Kidney (tissue), 14 donors: ENCODE data around the gene FRMD3. TPM values are rescaled to one million over a fixed set of nuclear protein-coding genes. Genes with fewer than 3 reads are reported as not detected.

Experiments
- DNase-seq, 5 donors: peaks; one replicate each; pipeline ENCODE4 v3.0.0-alpha.2; 2013 to 2020
- FAIRE-seq: peaks from 2 replicates; lab custom pipeline; 2012; peaks lifted over from hg19 to GRCh38; lab: Jason Lieb, UNC
- H3K27ac ChIP-seq, 2 donors: one replicate each; pipeline ENCODE4 v1.7.0; 2013; ENCODE audit warnings: low read depth in 2 of 2, low read length in 2 of 2, inconsistent platforms in 1 of 2
- H3K27me3 ChIP-seq: one replicate; pipeline ENCODE4 v1.7.1; 2013; ENCODE audit warnings: low read length, inconsistent platforms; ENCODE audit not compliant: control insufficient read depth, insufficient read depth
- H3K36me3 ChIP-seq, 3 donors: one replicate each; pipeline versions ENCODE4 v1.7.0 to v1.7.1; 2013; ENCODE audit warnings: low read length in 3 of 3, control low read depth in 1 of 3, inconsistent platforms in 1 of 3; ENCODE audit not compliant: insufficient read depth in 3 of 3, control insufficient read depth in 2 of 3
- H3K4me1 ChIP-seq, 3 donors: one replicate each; pipeline versions ENCODE4 v1.7.0 to v1.7.1; 2013; ENCODE audit warnings: low read length in 3 of 3, inconsistent platforms in 1 of 3, low read depth in 1 of 3; ENCODE audit not compliant: control insufficient read depth in 2 of 3, insufficient read depth in 2 of 3
- H3K4me3 ChIP-seq, 3 donors: one replicate each; pipeline versions ENCODE4 v1.7.0 to v1.8.1; 2013; ENCODE audit warnings: low read length in 3 of 3, control low read depth in 1 of 3, inconsistent platforms in 1 of 3
- H3K9ac ChIP-seq, 3 donors: one replicate each; pipeline versions ENCODE4 v1.7.0 to v1.7.1; 2013; ENCODE audit warnings: low read length in 3 of 3, control low read depth in 1 of 3, inconsistent platforms in 1 of 3
- H3K9me3 ChIP-seq, 3 donors: one replicate each; pipeline versions ENCODE4 v1.7.0 to v1.7.1; 2013; ENCODE audit warnings: low read length in 3 of 3, control low read depth in 1 of 3, inconsistent platforms in 1 of 3; ENCODE audit not compliant: control insufficient read depth in 2 of 3, insufficient read depth in 1 of 3
- intact Hi-C: fragments of 100-400 bp; cut with DNase I; formaldehyde crosslinking; loops from one replicate; pipeline ENCODE4 v1.11.1; 2022
- polyA plus RNA-seq: library from polyadenylated mRNA; stranded (reverse); fragments of 350-450 nt; fragmentation: Illumina TruSeq; extraction: RNeasy Lipid Tissue Mini Kit (QIAGEN cat#74804); gene quantifications from one replicate; pipeline ENCODE4 v1.2.3, GENCODE V29; 2014; ENCODE audit warnings: low read depth, low replicate concordance; ENCODE audit not compliant: insufficient read depth
- total RNA-seq: library from RNA; stranded (reverse); fragmentation: NEBNext Ultra II Directional; extraction: Animal tissue kit (Norgen Biotek cat#: 25700); gene quantifications from one replicate; pipeline ENCODE4 v1.2.1, GENCODE V29; 2021
- TF ChIP-seq, protein P1 (sequence below): IDR thresholded peaks from 3 replicates; pipeline ENCODE4 v1.5.1; 2012; ENCODE audit warnings: mild to moderate bottlenecking, moderate library complexity, borderline replicate concordance; ENCODE audit not compliant: insufficient read depth; ENCODE audit errors: extremely low read depth
- donor health status: control.
- donor health status: control.
- donor health status: control.
- donor health status: control.
- donor health status: control.
- donor health status: DM: yes; HTN: yes; CAD: no.
- donor health status: Normal renal cell carcinoma (clear cell type).

FRMD3 gene
- total and polyA plus RNA-seq, 2 donors from 2014 or later, result 9.9 to 11.0 TPM

GRCh38 chr9:83582029-83582428 is 43.8 kb upstream of the FRMD3 start:
- H3K4me1 ChIP-seq, result no peaks in the 10 kb centered on the region
- H3K9ac ChIP-seq, result no peak overlapping the region
- intact Hi-C loops, result no loop called here
- no peaks in the 10 kb centered on the region for H3K36me3 ChIP-seq
- peaks cover 0 to 12% (median 0%) of the 10 kb centered on the region in 3 donors for H3K9me3 ChIP-seq
- TF ChIP-seq, protein P1, sequence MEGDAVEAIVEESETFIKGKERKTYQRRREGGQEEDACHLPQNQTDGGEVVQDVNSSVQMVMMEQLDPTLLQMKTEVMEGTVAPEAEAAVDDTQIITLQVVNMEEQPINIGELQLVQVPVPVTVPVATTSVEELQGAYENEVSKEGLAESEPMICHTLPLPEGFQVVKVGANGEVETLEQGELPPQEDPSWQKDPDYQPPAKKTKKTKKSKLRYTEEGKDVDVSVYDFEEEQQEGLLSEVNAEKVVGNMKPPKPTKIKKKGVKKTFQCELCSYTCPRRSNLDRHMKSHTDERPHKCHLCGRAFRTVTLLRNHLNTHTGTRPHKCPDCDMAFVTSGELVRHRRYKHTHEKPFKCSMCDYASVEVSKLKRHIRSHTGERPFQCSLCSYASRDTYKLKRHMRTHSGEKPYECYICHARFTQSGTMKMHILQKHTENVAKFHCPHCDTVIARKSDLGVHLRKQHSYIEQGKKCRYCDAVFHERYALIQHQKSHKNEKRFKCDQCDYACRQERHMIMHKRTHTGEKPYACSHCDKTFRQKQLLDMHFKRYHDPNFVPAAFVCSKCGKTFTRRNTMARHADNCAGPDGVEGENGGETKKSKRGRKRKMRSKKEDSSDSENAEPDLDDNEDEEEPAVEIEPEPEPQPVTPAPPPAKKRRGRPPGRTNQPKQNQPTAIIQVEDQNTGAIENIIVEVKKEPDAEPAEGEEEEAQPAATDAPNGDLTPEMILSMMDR, result no peak
- H3K4me3 ChIP-seq, result no peak overlapping the region
- no peak for DNase-seq
- H3K27ac ChIP-seq, result no peak overlapping the region
- no peaks in the 10 kb centered on the region for H3K27me3 ChIP-seq
- no peak for FAIRE-seq

DNA sequence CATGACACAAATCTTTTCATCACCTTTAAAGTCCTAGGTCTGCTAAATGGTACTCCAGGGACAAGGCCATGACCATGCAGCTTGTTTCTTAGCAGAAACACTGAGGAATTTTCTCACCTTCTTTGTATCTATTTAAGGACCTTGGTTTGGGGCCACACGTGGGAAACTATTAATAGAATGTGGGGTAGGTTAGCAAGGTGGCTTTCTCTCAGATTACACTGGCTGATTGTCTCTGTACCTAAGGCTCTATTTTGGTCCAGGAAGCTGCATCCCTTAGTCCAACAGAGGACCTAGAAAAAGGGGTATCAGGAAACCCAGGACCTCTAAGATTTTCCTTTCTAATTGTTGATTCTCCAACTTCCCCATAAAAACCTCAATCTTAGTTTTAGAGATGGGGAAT is 36.3 kb upstream of the FRMD3 start:
- Histone ChIP-seq H3K36me3 (no peaks in the 10 kb centered on the region), H3K9me3 (peaks cover 0 to 12% (median 0%) of the 10 kb centered on the region in 3 donors), H3K4me1 (peaks cover 0 to 3% (median 0%) of the 10 kb centered on the region in 3 donors), H3K4me3 (no peak overlapping the region), H3K9ac (no peak overlapping the region), H3K27me3 (no peaks in the 10 kb centered on the region), H3K27ac (no peak overlapping the region)
- TF ChIP-seq, protein P1, result no peak
- no peak for FAIRE-seq
- intact Hi-C loops, result no loop called here
- no peak for DNase-seq

DNA sequence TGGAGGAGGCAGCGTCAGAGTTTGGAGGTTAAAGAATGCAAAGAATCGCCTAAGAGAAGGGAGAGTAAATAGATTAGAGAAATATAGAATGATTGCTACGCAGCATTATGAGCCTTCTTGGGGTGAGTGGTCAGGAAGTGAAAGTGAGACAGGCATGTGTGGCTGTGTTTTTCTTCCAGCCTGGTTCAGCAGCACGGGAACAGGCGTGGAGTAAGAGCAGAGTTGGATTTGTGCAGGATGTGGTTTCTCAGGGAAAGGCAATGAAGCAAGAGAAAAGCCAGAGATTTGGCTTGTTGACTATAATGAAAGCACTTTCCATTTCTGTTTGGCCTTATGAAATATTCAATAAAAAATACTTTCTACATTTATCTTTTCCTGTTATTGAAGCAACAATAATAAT is 34.3 kb upstream of the FRMD3 start:
- DNase-seq (peak in 1 of 5 donors; percentile 30), FAIRE-seq (no peak)
- TF ChIP-seq, protein P1, result no peak
- Histone ChIP-seq H3K4me1 (peaks cover 0 to 6% (median 0%) of the 10 kb centered on the region in 3 donors), H3K9me3 (no peaks in the 10 kb centered on the region), H3K27ac (no peak overlapping the region), H3K9ac (no peak overlapping the region), H3K4me3 (no peak overlapping the region), H3K36me3 (no peaks in the 10 kb centered on the region), H3K27me3 (no peaks in the 10 kb centered on the region)
- intact Hi-C loops, result no loop called here

DNA sequence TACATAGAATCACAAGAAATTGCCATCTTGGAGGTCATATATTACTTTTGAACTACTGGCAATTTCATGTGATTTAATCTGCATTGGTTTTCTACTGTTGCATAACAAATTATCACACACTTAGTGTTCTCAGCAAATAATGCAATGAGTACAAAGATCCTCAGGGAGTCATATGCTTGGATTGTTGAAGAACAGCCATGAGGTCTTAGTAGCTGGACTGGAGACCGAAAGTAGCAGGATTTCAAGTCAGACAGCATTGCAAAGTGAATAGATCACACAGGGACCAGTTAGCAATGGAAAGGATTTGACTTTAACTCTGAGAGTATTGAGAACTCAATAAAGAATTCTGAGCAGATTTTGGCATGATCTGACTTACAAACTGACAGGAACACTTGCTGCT is 32.2 kb upstream of the FRMD3 start:
- Histone ChIP-seq H3K36me3 (no peaks in the 10 kb centered on the region), H3K9ac (no peak overlapping the region), H3K4me1 (peaks cover 0 to 6% (median 0%) of the 10 kb centered on the region in 3 donors), H3K27me3 (no peaks in the 10 kb centered on the region), H3K4me3 (no peak overlapping the region), H3K9me3 (no peaks in the 10 kb centered on the region), H3K27ac (no peak overlapping the region)
- FAIRE-seq (no peak), DNase-seq (no peak)
- TF ChIP-seq, protein P1, result no peak
- intact Hi-C loops, result no loop called here
